GM19351 (cell line): ENCODE results near the gene OR8S1.
"Not testable (repeated sequence)": the region's sequence is repeated elsewhere in the genome, so short reads cannot be mapped to it uniquely, and the experiment has no call there.

Source experiments
- ATAC-seq: cut with Tn5 transposase; IDR thresholded peaks from one replicate; pipeline ENCODE4 v1.9.1; 2021; ENCODE audit warnings: mild to moderate bottlenecking, moderate library complexity; ENCODE audit not compliant: unreplicated experiment

OR8S1 gene

DNA sequence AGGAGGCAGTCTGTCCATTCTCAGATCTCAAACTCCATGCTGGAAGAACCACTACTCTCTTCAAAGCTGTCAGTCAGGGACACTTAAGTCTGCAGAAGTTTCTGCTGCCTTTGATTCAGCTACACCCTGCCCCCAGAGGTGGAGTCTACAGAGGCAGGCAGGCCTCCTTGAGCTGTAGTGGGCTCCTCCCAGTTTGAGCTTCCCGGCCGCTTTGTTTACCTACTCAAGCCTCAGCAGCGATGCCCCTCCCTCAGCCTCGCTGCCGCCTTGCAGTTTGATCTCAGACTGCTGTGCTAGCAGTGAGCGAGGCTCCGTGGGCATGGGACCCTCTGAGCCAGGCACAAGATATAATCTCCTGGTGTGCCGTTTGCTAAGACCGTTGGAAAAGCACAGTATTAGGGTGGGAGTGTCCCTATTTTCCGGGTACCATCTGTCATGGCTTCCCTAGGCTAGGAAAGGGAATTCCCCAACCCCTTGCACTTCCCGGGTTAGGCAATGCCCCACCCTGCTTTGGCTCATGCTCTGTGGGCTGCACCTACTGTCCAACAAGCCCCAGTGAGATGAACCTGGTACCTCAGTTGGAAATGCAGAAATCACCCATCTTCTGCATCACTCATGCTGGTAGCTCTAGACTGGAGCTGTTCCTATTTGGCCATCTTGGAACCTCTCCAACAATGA lies 28.4 kb downstream of the OR8S1 start:
- not testable (repeated sequence) for ATAC-seq

DNA sequence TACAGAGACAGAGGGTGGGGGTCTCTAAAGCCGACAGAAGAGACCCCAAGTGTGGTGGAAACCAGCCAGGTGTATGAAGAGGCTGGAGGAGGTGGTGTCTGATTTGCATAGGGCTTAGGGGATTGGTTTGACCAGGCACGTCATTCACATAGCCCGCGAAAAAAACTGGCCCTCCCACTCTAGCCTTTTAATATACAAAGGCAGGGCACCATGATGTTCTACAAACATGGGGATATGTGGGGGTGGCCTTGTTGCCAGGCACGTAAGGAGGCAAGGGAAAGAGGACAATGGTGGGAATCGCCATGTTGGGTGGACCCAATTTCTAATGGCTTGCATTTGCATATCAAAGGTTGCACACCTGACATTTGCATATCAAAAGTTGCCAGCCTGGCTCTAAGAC lies 31.2 kb downstream of the OR8S1 start:
- ATAC-seq: no peak

- no peak for ATAC-seq
Observed at GRCh38 chr12:48557919-48558318, 32.5 kb downstream of the OR8S1 start.

DNA sequence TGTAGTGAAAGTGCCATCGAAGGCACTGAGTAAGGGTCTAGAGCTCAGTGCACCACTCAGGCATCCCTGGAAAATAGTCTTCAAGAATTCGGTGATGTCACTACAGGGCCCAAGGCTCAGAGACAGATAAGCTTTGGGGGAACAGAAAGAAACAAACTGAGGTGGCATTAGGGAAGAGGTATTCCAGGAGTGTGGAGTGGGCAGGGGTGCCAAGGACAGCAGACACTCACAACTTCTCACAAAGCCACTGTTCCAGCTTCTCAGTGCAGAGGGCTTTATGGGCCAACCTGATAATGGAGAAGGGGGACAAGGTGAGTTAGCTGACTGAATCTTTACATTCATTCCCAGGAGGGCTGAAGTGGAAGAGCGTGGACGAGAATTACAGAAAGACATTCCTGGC lies 42.3 kb downstream of the OR8S1 start:
- ATAC-seq: no peak

DNA sequence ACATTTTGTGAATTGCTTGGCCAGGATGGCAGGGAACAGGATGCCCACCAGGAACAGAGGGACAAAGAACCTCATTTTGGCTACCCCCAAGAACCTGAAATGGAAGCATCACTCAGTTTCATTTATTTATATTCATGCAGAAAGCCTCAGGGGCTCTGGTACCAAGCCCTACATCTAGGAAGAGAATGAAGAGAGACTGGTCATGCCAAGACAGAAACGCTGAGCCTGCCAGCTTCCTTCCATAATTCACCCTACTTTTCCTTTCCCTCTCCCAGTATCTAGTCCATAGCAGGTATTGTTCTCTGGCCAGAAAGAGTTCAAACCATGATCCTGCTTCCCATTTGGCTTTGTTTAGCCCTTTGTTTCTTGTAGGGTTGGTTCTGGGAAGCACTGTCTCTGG lies 44.5 kb downstream of the OR8S1 start, which contains the start of gene LALBA:
TSS of gene LALBA (minus strand) at position 101 of the 400 bp plus-strand sequence. CDS start at position 75, 26 bp downstream.
- ATAC-seq: no peak

DNA sequence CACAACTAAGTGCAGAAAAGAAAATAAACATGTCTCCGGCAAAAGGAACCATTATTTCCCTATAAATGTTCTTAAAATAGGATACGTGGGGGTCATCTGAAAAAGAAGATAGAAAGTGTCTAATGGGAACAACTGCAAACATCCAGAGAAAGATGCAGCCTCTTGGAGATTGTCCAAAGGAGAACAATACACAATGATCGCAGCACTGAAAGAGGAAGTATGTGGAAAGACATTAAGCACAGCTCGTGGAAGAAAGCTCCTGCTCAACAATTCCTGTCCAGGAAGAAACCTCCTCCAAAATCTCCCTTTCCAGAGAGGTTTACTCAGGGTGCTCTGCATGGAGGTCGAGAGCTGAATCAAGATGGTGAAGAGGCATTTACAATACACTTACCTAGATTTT lies 46.9 kb downstream of the OR8S1 start:
- ATAC-seq: no peak
